GM18519 (cell line): ENCODE results near the gene ALOX15B.
"Not testable (repeated sequence)": the region's sequence is repeated elsewhere in the genome, so short reads cannot be mapped to it uniquely, and the experiment has no call there.

Source experiments
- ATAC-seq: cut with Tn5 transposase; IDR thresholded peaks from one replicate; pipeline ENCODE4 v1.9.1; 2021; ENCODE audit warnings: mild to moderate bottlenecking, moderate library complexity; ENCODE audit not compliant: unreplicated experiment, low FRiP score

The ALOX15B gene

DNA sequence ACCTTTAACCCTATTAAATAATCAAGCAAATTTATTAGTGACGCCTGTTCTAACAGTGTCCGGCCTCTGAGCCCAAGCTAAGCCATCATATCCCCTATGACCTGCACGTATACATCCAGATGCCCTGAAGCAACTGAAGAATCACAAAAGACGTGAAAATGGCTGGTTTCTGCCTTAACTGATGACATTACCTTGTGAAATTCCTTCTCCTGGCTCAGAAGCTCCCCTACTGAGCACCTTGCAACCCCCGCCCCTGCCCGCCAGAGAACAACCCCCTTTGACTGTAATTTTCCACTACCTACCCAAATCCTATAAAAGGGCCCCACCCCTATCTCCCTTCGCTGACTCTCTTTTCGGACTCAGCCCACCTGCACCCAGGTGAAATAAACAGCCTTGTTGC is 23.0 kb downstream of the ALOX15B start:
- ATAC-seq, result not testable (repeated sequence)

GRCh38 chr17:8062435-8062806 is 23.6 kb downstream of the ALOX15B start:
- no peak for ATAC-seq

DNA sequence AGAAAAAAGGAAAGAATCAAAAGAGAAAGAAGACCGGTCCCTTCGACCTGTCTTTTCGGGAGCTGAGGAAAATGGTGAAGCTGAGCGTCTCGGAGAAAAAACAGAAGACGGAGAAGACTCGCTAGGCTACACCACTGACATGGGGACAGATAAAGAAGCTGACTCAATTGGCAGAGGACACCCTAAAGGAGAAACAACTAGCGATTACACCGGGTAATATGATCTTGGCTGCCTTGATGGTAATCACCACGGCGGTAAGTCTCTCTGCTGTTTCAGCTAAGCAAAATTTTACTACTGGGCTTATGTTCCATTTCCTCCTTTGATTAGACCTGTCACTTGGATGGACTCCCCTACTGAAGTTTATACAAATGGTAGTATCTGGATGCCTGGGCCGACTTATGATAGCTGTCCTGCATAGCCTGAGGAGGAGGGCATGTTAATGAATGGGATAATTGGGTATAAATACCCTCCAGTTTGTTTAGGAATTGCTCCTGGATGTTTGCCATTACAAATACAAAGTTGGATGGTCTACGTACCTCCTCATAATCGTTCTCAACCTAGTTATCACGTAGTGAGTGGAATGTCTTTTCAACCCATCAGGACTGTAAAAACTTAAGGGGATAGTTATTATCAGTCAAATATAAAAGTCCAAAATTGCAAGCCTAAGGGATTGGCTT is 24.1 kb downstream of the ALOX15B start:
- no peak for ATAC-seq

- no peak for ATAC-seq
These were observed 25.1 kb downstream of the ALOX15B start for GRCh38 chr17:8063761-8064534.

DNA sequence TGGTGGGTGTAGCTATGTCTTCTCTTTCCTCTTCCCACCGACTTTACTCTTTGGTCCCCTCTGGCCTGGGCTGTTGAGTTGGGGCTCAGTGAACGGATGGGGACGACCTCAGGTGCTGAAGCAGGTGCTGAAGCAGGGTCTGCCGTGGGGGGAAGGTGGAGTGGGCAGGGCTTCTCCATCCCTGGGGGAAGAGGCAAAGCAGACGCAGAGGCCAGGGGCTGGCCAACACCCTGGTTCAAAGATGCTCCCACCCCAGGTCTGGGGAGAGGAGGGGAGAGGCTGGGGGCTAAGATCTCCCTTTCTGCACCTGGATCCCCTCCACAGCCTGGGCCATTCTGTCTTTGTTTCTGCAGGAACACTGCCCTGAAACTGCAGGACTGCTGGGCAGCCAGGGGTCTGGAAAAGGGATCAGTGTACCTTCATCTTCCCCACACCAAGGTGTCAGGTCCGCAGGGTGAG is 25.7 kb downstream of the ALOX15B start:
- ATAC-seq, result no peak

- no peak for ATAC-seq
These were observed 28.2 kb downstream of the ALOX15B start for GRCh38 chr17:8066841-8067775.

DNA sequence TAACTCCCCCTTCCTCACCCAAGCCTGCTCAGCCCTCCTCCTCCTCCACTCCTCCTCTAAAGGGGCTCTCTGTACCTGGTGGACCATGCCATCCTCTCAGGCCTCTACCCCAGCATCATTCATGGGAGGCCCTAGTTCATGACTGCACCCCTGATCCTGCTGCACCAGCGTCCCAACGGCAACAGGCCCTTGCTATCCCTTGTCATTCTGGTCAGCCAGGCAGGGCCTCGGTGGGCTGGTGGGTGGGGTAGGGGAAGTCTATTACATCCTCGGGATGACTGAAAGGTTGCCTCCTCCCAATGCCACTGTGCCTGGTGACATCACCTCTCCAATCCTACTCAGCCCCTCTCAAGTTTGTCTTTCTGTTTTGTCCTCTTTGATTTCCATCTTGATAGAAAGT is 28.9 kb downstream of the ALOX15B start:
- no peak for ATAC-seq

- no peak for ATAC-seq
These were observed 30.1 kb downstream of the ALOX15B start for GRCh38 chr17:8068736-8069586.

DNA sequence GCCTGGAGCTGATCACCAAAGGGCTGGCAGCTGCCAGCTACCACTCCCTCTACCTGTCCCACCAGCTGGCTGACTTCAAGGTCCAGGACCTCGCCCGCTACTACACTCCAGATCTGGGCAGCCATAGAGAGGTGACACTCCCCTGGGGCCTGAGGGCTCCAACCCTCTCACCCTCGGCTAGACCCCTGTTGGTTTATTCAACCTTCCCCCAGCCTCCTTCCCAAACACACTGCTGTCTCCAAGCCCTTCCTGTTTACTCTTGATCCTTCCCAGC is 30.7 kb downstream of the ALOX15B start:
- ATAC-seq, result no peak

DNA sequence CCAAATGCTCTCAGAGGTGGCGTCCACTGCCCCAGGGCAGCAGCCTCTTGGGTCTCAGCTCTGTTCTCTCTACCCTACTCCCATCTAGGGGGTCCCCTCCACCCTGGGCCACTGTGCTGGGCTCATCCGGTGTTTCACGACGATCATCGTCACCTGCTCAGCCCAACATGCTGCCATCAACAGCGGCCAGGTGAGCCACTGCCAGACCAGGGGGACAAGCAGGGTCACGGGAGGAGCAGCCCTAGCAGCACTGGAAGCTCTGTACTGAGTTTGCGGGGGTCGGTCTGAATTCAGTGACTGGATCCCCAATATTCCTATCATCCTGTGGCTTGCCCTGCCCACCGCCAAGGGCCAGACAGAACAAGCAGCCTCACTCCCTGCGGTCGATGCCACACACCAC is 32.6 kb downstream of the ALOX15B start:
- ATAC-seq, result no peak

- ATAC-seq, result no peak
These were observed 33.5 kb downstream of the ALOX15B start for GRCh38 chr17:8072341-8072728.

GRCh38 chr17:8072729-8073461 is 34.0 kb downstream of the ALOX15B start:
- ATAC-seq, result no peak

DNA sequence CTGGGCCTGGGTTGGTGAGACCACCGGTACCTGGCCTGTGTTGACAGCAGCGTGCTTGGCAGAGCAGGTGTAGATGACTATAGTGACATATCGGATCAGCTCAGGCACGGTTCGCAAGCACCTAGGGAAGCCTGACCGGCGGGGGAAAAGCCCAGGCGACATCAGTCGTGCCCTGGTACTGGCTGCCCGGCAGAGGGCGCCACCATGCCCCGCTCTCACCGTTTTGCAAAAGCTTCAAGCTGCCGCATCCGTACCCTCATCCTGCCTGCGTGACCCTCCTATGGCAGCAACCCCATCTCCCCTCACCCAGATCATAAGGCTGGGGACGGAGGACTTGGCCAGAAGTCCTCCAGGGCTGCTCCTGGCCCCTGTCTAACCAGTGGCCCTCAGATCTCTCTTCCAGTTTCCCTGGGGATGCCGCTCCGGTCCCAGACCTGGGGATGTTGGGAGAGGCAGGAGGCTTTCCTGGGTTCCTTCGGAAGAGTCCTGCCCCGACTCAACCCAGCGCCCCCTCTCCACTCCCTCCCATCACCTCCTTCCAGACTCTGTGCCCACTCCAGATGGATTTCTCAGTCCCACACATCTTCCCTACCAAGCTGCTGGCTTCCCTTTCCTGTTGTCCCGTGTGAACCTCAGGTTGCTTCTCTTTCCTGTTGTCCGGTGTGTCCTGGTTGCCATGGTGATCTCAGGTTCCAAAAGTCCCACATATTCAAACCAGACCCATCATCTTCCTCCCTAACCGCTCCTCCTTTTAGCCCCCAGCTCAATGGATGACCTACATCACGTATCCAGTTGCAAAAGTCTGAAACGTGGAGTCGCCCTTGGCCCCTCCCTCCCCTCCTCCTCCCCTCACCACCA is 35.0 kb downstream of the ALOX15B start:
- no peak for ATAC-seq

GRCh38 chr17:8074554-8074953 is 35.7 kb downstream of the ALOX15B start:
- no peak for ATAC-seq

DNA sequence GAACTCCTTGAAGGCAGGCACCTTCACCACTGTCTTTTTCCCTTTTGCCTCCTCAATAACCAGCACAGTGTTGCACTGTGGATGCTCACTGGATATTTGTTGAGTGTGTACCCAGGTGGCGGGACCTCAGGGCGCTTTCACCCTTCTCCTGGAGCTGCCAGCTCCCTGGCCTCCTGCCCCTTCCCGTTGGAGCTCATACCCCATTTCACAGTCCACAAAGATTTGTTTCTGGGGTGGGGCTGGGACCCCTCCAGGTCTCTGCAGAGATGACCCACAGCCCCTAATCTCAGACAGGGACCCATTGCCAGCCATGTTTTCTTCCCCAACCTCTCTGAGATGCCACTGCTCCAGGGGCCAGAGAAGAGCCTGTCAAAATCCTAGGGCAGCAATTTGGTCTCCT is 36.2 kb downstream of the ALOX15B start:
- ATAC-seq, result no peak

DNA sequence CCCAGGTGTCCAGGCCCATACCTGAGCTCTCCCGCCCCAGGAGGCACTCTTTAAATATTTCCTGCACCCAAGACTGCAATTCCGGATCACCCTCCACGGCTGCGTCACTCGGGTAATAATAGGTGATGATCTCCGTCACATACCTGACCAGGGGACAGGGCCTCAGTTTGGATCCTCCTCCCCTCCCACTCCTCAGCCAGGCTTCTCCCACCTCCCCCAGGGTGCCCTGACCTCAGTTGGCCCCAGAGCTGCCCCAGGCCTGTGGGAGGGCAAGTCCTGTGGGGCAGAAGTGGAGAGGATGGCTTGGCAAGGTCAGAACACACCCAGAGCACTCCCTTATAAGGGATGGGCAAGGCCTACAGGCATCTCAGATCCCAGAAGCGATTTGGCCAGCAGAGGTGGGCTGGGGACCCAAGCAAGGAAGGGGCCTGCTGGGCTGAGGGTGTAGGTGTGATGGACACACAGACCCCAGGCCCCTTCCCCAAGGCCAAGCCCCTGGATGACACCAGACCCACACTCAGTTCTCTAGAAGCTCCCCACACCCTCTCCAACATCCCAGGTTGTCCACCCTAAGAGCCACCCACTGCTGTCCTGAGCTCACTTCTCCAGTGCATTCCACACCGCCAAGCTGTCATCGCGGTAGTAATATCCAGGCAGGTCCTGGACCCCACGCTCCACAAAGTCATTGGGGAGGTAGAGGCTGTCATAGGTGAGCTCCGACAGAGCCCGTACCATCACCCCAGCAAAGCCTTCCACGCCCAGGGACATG is 36.9 kb downstream of the ALOX15B start:
- no peak for ATAC-seq

- no peak for ATAC-seq
These were observed 37.8 kb downstream of the ALOX15B start for GRCh38 chr17:8076502-8077266.
